Activated CD8-positive, alpha-beta memory T cell treated with anti-CD3 and anti-CD28 coated beads for 48 hours (primary cell): Measurements from ENCODE around the gene BAZ2B.
"Not testable (repeated sequence)": the region's sequence is repeated elsewhere in the genome, so short reads cannot be mapped to it uniquely, and the experiment has no call there.

Source experiments
- DNase-seq, 3 experiments: peaks; one replicate each; pipeline ENCODE4 v3.0.0-alpha.2; 2020; ENCODE audit warnings: low read depth in 2 of 3, low spot score in 2 of 3

The BAZ2B gene

GRCh38 chr2:159616286-159616701, at the start of gene BAZ2B:
Gene BAZ2B, minus strand, starts transcription at chr2:159616548. Its CDS starts 137,829 bp downstream, at chr2:159478719.
- DNase-seq = no peak

- DNase-seq = no peak
Observed at GRCh38 chr2:159661286-159661685, 44.9 kb upstream of the BAZ2B start.

- DNase-seq = no peak
Observed at GRCh38 chr2:159658881-159659873, 42.8 kb upstream of the BAZ2B start.

- DNase-seq = no peak
Observed at GRCh38 chr2:159653962-159654361, 37.6 kb upstream of the BAZ2B start.

- DNase-seq = no peak
Observed at GRCh38 chr2:159651884-159652283, 35.5 kb upstream of the BAZ2B start.

GRCh38 chr2:159650574-159650973, 34.2 kb upstream of the BAZ2B start:
- DNase-seq = no peak

- DNase-seq = no peak
Observed at GRCh38 chr2:159648643-159649042, 32.3 kb upstream of the BAZ2B start.

GRCh38 chr2:159647667-159648066, 31.3 kb upstream of the BAZ2B start:
- DNase-seq = no peak

GRCh38 chr2:159640176-159640575, 23.8 kb upstream of the BAZ2B start:
- DNase-seq = no peak

GRCh38 chr2:159639712-159640111, 23.4 kb upstream of the BAZ2B start:
- DNase-seq = no peak

GRCh38 chr2:159639071-159639470, 22.7 kb upstream of the BAZ2B start:
- DNase-seq = no peak

GRCh38 chr2:159637988-159638501, 21.7 kb upstream of the BAZ2B start:
- DNase-seq = no peak

- no peak for DNase-seq
Observed at GRCh38 chr2:159637240-159637639, 20.9 kb upstream of the BAZ2B start.

- no peak for DNase-seq
Observed at GRCh38 chr2:159635006-159635789, 18.9 kb upstream of the BAZ2B start.

- no peak for DNase-seq
Observed at GRCh38 chr2:159633219-159633618, 16.9 kb upstream of the BAZ2B start.

GRCh38 chr2:159625628-159626027, 9.3 kb upstream of the BAZ2B start:
- not testable (repeated sequence) for DNase-seq

- no peak for DNase-seq
Observed at GRCh38 chr2:159623436-159623835, 7.1 kb upstream of the BAZ2B start.

GRCh38 chr2:159622966-159623365, 6.6 kb upstream of the BAZ2B start:
- no peak for DNase-seq

- no peak for DNase-seq
Observed at GRCh38 chr2:159620796-159621195, 4.4 kb upstream of the BAZ2B start.

- DNase-seq = no peak
Observed at GRCh38 chr2:159617646-159618045, 1.3 kb upstream of the BAZ2B start.

- DNase-seq = no peak
Observed at GRCh38 chr2:159617100-159617499, 752 bp upstream of the BAZ2B start.
